NCI-H226 (cell line): ENCODE results near the gene C16orf74.

Experiments
- DNase-seq: peaks from one replicate; pipeline ENCODE4 v3.0.0-alpha.2; 2015

Gene C16orf74

GRCh38 chr16:85689950-85690320 is 61.0 kb downstream of the C16orf74 start:
- no peak for DNase-seq

DNA sequence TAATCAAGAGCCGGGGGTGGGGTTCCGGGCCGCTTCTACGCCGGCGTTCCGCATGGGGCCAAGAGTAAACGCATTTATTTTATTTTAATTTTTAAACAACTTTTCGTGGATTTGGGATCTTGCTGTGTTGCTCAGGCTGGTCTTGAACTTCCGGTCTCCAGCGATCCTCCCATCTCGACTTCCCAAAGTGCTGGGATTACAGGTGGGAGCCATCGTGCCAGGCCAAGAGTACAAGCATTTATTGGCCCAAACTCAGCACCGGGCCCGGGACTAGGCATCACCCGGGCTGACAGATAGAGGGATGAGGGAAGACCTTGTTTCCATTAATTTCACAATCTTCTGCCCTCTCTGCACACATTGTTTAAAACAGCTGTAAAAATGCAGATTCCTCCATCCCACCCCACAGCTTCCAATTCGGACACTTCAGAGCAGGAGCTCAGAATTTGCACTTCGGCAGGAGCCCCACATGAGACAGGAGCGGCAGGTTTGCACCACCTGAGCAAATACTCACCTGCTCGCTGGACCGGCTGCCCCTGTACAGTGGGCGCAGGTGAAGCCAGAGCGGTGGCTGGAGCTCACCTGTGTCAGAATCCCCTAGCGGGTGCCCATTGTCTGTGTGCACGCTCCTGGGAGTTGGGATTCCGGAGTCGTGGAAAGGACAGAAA is 61.5 kb downstream of the C16orf74 start:
- no peak for DNase-seq

DNA sequence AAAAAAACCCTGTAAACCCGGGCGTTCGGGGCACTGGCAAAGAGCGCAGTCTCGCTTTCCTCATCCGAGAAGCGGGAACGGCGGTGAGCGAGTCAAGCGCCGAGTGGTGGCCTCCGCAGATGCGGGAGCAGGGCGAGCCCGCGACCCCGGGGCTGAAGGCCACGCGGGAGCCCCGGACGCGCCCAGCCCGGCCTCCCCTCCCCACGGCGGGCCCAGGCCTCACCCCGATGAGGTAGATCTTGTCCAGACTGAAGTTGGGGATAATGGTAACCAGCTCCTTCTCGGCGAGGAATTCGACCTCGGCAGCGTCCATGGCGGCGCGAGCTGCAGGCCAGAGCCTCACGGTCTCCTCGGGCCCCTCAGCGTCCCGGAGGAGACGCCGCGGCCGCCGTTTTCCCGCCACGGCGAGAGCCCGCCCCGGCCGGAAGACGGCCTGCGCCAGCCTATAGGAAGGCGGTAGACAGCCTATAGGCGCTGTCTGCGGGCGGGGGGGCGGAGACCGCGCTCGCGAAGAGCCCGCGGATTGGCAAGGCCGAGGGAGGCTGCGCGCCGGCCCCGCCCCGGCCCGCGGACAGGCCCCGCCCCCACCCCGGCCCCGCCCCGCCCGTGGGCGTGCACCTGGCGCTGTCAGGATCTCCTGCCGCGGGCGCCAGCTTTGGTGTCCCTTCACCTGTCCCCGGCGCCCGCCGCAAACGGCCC is 62.2 kb downstream of the C16orf74 start, which contains the start of gene GINS2:
TSS of gene GINS2 (minus strand) at position 369 of the 699 bp plus-strand sequence. CDS start at position 313, 56 bp downstream.
- peak; percentile 84 for DNase-seq

DNA sequence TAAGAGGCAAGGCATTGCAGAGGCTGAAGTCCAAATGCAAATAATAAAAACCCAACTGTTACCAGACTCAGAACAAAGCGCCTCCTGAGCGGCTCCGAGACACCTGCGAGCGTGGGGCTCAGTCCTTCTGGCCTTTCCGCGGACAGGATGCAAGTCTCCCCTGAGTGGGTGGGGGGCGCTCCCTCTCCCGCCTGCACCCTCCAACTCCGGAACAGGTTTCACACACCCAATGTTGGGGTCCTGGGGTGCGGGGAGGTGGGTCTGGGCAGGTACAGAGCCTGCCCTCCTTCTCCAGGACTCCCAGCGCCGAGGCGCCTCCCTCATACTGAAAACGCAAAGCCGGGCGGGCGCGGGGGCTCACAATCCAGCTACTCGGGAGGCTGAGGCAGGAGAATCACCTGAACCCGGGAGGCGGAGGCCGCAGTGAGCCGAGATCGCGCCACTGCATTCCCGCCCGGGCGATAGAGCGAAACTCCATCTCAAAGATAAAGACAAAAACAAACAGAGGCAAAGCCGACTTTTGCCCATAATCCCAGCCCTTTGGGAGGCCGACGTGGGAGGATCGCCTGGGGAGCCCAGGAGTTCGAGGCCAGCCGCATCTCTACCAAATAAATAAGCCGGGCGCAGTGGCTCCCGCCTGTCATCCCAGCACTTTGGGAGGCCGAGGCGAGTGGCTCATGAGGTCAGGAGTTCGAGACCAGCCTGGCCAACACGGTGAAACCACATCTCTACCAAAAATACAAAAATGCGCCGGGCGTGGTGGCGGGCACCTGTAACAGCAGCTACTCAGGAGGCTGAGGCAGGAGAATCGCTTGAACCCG is 63.0 kb downstream of the C16orf74 start:
- DNase-seq: no peak

- no peak for DNase-seq
These were observed 63.8 kb downstream of the C16orf74 start for GRCh38 chr16:85686912-85687591.

DNA sequence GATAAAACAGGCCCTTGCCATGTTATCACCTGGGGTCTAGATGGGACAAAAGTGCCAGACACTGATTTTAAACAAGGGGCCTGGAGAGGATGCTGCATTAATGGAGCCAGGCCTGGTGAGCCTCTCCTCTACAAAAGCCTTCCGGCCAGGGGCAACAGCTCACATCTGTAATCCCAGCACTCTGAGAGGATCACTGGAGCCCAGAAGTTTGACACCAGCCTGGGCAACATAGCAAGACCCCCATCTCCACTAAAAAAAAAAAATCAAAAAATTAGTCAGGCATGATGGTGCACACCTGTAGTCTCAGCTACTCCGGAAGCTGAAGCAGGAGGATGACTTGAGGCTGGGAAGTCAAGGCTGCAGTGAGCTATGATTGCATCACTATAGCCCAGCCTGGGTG is 65.6 kb downstream of the C16orf74 start:
- no peak for DNase-seq

GRCh38 chr16:85683363-85683762 is 67.5 kb downstream of the C16orf74 start:
- no peak for DNase-seq

DNA sequence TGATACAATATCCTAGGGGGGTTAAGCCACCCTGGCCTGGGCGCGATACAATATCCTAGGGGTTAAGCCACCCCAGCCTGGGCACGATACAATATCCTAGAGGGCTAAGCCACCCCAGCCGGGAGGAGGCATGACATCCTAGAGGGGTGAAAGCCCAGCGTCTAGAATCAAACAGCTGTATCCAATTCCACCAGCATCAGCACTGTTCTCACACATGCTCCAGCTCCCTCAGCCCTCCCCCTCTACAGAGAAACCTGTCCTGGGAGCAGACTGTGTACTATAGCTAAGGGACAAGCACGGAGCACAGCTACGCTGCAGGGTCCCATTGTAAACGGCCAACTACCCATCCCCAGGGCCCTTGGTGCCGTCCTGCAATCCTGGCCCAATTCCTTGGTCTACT is 68.4 kb downstream of the C16orf74 start:
- no peak for DNase-seq

DNA sequence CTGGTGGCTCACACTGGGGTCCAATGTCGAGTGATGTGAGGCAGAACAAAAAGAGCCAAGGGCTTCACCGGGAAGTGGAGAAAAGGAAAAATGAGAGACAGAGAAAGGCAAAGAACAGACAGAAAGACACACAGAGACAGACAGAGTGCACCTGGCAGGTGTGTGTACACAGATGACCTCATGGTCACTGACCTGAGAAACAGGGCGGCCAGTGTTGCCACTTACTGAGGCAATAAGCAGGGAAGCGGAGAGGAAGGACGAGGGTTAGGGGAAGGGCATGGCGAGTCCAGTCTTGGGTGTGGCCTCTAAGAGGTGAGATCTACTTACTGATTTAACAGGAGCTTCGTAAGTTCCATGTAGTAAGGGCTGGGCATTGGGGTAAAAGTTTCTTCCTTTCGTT is 69.6 kb downstream of the C16orf74 start:
- no peak for DNase-seq

DNA sequence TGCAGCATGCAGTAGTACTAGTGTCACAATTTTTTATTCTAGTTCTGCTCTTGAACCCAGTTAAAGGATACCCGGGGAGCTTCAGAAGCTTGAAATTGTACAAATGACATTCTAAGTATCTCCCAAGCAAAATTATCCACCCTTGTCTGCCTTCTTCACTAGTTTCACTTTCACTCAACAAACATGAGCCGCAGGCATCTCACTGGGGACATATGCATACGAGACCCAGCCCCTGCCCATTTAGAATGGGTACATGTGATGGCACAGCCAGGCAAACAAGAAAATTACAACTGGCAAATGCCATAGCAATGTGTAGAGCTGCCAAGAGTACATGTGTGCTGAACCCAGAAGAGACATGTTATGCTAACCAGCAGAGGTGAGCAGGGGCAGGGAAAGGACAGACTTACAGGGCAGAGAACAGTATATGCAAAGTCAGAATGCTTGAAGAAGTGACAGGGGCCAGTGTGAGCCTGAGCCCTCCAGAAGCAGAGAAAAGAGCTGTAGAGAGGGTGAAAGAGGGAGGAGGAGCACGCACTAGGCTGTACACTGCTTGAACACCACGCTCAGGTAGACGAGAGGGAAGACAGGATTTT is 70.4 kb downstream of the C16orf74 start:
- DNase-seq: no peak

- DNase-seq: no peak
These were observed 71.0 kb downstream of the C16orf74 start for GRCh38 chr16:85679870-85680269.

DNA sequence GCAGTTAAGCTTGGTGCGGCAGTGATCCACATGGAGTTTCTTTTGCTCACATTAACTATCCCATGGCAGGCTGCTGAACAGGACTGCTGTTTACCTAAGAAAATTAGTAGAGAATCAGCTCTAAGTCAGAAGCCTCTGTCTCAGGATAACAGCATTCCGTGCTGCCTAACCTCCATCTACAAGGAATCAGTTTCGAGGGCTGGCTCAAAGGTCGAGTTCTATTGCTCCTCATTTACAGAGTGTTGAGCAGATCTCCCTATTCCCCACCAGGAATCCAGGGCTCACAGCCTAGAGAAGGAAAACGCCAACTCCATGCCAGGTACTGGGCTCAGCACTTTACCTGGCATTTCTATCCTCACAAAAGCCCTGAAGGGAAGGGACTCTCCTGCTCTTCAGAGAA is 72.1 kb downstream of the C16orf74 start:
- DNase-seq: no peak

GRCh38 chr16:85678016-85678415 is 72.9 kb downstream of the C16orf74 start:
- no peak for DNase-seq

DNA sequence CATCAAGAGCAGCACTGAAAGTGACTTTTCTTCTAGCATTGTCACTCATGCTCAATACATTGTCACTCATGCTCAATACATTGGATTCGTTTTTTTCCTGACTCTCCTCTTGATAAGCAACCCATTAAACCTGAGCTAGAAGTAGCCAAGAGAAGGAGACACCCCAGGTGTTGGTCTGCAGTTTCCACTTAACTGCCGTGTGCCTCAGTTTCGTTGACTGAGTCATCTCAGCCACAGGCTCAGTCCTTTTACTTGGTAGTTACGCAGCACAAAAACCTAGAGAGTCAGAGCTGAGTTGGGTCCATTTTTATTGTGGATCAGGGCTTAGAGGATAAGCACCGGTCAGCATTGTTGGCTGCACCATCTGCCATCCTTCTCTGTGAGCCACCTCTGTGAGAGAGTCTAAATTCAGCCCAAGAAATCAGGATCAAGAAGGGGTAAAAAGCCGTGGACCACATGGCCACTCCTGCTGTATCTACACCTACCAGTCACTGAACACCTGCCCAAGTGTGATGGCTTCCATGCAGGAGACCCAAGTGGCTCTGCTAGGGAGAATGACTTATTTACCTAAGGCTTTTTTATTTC is 73.4 kb downstream of the C16orf74 start:
- no peak for DNase-seq

DNA sequence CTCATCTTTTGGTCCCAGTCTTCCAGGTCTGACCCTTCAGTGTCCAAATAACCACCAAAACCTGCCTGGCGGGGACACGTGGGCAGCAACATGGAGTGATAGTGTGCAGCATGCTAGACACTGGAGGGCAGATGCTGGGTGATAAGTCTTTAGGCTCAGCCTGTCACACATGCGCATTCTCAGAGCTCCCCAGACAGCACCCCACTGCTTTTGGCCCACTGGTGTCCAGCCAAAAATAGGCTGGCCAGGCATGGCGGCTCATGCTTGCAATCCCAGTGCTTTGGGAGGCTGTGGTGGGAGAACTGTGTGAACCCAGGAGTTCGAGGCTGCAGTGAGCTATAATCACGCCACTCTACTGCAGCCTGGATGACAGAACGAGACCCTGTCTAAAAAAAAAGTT is 74.4 kb downstream of the C16orf74 start:
- no peak for DNase-seq

GRCh38 chr16:85675251-85675874 is 75.5 kb downstream of the C16orf74 start:
- no peak for DNase-seq

- DNase-seq: no peak
These were observed 76.1 kb downstream of the C16orf74 start for GRCh38 chr16:85674828-85675227.

DNA sequence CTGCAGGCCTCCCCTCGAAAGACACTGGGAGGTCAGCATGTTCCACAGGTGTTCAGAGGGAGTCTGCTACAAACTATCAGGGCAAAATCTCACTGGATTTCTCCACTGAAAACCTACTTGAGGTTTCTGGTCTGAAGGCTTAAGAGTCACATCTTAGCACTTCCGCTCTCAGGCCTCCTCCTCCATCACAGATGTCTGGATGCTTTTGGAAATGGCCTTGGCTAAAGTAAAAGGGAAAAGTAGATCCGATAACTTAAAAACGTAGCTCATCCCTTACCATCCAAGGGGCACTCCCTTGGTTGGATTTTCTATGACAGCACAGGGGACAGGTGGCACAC is 76.5 kb downstream of the C16orf74 start:
- DNase-seq: no peak

- no peak for DNase-seq
These were observed 77.1 kb downstream of the C16orf74 start for GRCh38 chr16:85673529-85674417.

DNA sequence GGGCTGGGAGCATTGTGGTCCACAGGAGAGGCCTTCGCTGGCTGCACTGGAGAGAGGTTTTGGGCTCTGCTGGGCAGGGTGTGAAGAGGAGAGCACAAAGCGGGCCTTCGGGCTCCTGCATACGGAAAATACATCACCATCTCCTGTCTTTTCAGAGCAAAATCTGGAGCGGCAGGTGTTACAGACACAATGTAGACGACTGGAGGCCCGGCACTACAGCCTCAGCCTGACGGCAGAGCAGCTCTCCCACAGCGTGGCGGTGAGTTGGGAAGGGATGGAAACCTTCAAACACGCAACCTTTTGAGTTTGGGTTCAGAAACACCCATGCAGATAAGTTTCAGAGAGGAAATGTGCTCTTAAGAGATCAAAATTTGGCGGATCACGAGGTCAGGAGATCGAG is 80.1 kb downstream of the C16orf74 start:
- no peak for DNase-seq
